Sigmoid colon (tissue), 4 donors: Measurements from ENCODE around the gene C16orf96.

Experiments
- CTCF ChIP-seq, 4 experiments: fragments of 450-650 bp in 3 of 4; fragments of 200-600 bp in 1 of 4; IDR thresholded peaks; one replicate each; pipeline ENCODE4 v1.5.1; 2016 to 2019; ENCODE audit warnings: antibody characterized with exemption in 4 of 4, mild to moderate bottlenecking in 3 of 4, moderate library complexity in 2 of 4
- POLR2A ChIP-seq, 2 donors: fragments of 450-650 bp; IDR thresholded peaks; one replicate each; pipeline ENCODE4 v1.6.1; 2016; ENCODE audit warnings: antibody characterized with exemption in 2 of 2, mild to moderate bottlenecking in 2 of 2, moderate library complexity in 2 of 2
- POLR2AphosphoS5 ChIP-seq, 4 donors: sonication (generic); formaldehyde crosslinking; IDR thresholded peaks; one replicate each; pipeline ENCODE4 v1.6.1; 2017; ENCODE audit warnings: antibody characterized with exemption in 4 of 4

- TF ChIP-seq CTCF (IDR thresholded peaks at IDR 0.05) (no peak), POLR2A (IDR thresholded peaks at IDR 0.05) (no peak), POLR2AphosphoS5 (IDR thresholded peaks at IDR 0.05) (no peak)
These were observed 42.9 kb upstream of the C16orf96 start for GRCh38 chr16:4513086-4513860.
